ENCODE results near the gene ASB16. TPM values are rescaled to one million over a fixed set of nuclear protein-coding genes. Genes with fewer than 3 reads are reported as not detected.
A peak's percentile ranks its signal among the peaks of the same experiment; 100 is the strongest.

Gene ASB16
- total and polyA plus RNA-seq, 10 of the 15 experiments (the other 5 are each of a cell fraction or from before 2014, with no cell fraction given), result 0.07 to 1.1 (median 0.44) TPM; not detected in 5

- TF ChIP-seq MAX (IDR thresholded peaks at IDR 0.05; ENCODE audit: low read depth, low read length) (no peak), NR2C1 (IDR thresholded peaks at IDR 0.05) (no peak), ATF2 (IDR thresholded peaks at IDR 0.05; ENCODE audit: low read length) (no peak), HDAC2 (IDR thresholded peaks at IDR 0.05) (no peak), ATF3 (IDR thresholded peaks at IDR 0.05; ENCODE audit: borderline replicate concordance, extremely low read depth, low read depth, low read length) (no peak), KLF5 (IDR thresholded peaks at IDR 0.05; ENCODE audit: partially characterized antibody) (peak; percentile 66), FOXM1 (IDR thresholded peaks at IDR 0.05; ENCODE audit: low read depth, low read length) (no peak), CTCF (IDR thresholded peaks at IDR 0.05 in 2 of 3, conservative IDR thresholded peaks at IDR 0.05 in 1 of 3; ENCODE audit: control insufficient read depth in 2 of 3, extremely low read depth in 1 of 3, insufficient read depth in 1 of 3, low read depth in 3 of 3, low read length in 3 of 3) (peak; percentile 40 to 49 (median 46); a peak in 5 of 6 replicates), ZNF384 (IDR thresholded peaks at IDR 0.05; ENCODE audit: borderline replicate concordance, low read depth, low read length) (no peak), TCF3 (IDR thresholded peaks at IDR 0.05; ENCODE audit: borderline replicate concordance, insufficient read depth, low read depth, low read length) (0 out of 2 replicates have a peak, but pooled peaks have one; percentile 19), SMC3 (IDR thresholded peaks at IDR 0.05; ENCODE audit: borderline replicate concordance, low read length) (no peak), RAD21 (IDR thresholded peaks at IDR 0.05; ENCODE audit: insufficient read depth, low read depth, low read length) (0 out of 2 replicates have a peak, but pooled peaks have one; percentile 14), PML (IDR thresholded peaks at IDR 0.05; ENCODE audit: low read length) (no peak), YBX1 (IDR thresholded peaks at IDR 0.05) (no peak), MYC (IDR thresholded peaks at IDR 0.05; ENCODE audit: insufficient read depth, insufficient read length, insufficient replicate concordance, low read length, severe bottlenecking) (no peak), BRCA1 (IDR thresholded peaks at IDR 0.05; ENCODE audit: low read depth, low read length) (no peak), EGR1 (IDR thresholded peaks at IDR 0.05; ENCODE audit: borderline replicate concordance in 1 of 2, low read depth in 2 of 2, low read length in 2 of 2) (peak in 1 of 2 experiments; percentile 94; a peak in 2 of 3 replicates)
- TF ChIP-seq, protein P1, sequence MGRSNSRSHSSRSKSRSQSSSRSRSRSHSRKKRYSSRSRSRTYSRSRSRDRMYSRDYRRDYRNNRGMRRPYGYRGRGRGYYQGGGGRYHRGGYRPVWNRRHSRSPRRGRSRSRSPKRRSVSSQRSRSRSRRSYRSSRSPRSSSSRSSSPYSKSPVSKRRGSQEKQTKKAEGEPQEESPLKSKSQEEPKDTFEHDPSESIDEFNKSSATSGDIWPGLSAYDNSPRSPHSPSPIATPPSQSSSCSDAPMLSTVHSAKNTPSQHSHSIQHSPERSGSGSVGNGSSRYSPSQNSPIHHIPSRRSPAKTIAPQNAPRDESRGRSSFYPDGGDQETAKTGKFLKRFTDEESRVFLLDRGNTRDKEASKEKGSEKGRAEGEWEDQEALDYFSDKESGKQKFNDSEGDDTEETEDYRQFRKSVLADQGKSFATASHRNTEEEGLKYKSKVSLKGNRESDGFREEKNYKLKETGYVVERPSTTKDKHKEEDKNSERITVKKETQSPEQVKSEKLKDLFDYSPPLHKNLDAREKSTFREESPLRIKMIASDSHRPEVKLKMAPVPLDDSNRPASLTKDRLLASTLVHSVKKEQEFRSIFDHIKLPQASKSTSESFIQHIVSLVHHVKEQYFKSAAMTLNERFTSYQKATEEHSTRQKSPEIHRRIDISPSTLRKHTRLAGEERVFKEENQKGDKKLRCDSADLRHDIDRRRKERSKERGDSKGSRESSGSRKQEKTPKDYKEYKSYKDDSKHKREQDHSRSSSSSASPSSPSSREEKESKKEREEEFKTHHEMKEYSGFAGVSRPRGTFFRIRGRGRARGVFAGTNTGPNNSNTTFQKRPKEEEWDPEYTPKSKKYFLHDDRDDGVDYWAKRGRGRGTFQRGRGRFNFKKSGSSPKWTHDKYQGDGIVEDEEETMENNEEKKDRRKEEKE (IDR thresholded peaks at IDR 0.05), result 0 out of 2 replicates have a peak, but pooled peaks have one; percentile 34
- TF ChIP-seq, protein P2, sequence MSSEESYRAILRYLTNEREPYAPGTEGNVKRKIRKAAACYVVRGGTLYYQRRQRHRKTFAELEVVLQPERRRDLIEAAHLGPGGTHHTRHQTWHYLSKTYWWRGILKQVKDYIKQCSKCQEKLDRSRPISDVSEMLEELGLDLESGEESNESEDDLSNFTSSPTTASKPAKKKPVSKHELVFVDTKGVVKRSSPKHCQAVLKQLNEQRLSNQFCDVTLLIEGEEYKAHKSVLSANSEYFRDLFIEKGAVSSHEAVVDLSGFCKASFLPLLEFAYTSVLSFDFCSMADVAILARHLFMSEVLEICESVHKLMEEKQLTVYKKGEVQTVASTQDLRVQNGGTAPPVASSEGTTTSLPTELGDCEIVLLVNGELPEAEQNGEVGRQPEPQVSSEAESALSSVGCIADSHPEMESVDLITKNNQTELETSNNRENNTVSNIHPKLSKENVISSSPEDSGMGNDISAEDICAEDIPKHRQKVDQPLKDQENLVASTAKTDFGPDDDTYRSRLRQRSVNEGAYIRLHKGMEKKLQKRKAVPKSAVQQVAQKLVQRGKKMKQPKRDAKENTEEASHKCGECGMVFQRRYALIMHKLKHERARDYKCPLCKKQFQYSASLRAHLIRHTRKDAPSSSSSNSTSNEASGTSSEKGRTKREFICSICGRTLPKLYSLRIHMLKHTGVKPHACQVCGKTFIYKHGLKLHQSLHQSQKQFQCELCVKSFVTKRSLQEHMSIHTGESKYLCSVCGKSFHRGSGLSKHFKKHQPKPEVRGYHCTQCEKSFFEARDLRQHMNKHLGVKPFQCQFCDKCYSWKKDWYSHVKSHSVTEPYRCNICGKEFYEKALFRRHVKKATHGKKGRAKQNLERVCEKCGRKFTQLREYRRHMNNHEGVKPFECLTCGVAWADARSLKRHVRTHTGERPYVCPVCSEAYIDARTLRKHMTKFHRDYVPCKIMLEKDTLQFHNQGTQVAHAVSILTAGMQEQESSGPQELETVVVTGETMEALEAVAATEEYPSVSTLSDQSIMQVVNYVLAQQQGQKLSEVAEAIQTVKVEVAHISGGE (CRISPR knock-in tag; IDR thresholded peaks at IDR 0.05), result no peak
These were observed 48.7 kb downstream of the ASB16 start (continued) for GRCh38 chr17:44219108-44219615.
